Measurements from ENCODE around the gene CTNNA1.
A peak's percentile ranks its signal among the peaks of the same experiment; 100 is the strongest.

Gene CTNNA1

DNA sequence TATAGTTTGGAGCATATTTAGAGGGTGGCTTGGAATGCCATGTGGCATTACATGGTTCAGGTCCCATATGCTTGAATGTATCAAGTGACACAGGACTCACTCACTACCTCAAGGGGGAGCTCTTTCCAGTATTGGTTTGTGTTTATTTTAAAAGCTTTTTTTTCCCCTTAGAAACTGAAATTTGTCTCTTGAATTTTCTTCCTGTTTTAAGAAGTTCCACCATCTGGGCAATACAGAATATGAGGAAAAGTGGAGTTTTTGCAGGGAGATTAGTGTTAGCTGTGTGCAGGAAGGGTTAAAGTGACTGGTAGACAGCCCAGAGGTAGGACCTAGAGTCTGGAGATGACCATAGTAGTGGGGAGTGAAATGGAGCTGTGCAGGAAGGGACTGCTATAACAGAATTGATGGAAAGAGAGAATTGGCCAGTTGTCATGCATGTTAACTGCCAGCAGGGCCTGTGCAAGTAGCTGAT lies 36.6 kb downstream of the CTNNA1 start:
- no peak overlapping the region for H3K4me3 ChIP-seq (ENCODE audit: low read depth, low read length)
- no peaks in the 10 kb centered on the region for H3K36me3 ChIP-seq
- no peaks in the 10 kb centered on the region for H3K27me3 ChIP-seq
- TF ChIP-seq, protein P1, sequence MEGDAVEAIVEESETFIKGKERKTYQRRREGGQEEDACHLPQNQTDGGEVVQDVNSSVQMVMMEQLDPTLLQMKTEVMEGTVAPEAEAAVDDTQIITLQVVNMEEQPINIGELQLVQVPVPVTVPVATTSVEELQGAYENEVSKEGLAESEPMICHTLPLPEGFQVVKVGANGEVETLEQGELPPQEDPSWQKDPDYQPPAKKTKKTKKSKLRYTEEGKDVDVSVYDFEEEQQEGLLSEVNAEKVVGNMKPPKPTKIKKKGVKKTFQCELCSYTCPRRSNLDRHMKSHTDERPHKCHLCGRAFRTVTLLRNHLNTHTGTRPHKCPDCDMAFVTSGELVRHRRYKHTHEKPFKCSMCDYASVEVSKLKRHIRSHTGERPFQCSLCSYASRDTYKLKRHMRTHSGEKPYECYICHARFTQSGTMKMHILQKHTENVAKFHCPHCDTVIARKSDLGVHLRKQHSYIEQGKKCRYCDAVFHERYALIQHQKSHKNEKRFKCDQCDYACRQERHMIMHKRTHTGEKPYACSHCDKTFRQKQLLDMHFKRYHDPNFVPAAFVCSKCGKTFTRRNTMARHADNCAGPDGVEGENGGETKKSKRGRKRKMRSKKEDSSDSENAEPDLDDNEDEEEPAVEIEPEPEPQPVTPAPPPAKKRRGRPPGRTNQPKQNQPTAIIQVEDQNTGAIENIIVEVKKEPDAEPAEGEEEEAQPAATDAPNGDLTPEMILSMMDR (IDR thresholded peaks at IDR 0.05; ENCODE audit: low read depth, low read length), result peak; percentile 79
- DNase-seq, result peak; percentile 32
- H3K9me3 ChIP-seq, result no peaks in the 10 kb centered on the region
- H3K4me1 ChIP-seq, result peaks cover 2% of the 10 kb centered on the region; the same call in 1 of the 2 replicates

DNA sequence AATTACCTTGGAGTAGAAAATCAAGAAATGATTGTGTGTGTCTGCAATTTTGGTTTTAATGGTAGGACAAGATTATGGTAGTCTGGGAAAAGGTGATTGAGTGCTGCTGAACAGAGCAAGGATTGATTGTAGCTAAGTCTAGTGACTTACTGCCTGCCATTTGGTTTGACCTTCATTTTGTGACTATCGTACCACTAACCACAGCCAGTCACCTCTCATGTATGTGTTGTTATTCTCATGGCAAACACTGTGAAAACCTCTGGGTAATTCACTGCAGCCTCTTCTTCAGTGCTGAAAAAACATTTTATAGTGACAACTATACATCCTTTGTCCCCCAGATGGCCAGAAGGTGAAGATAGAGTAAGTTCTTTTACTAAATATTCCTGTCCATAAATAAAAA lies 37.5 kb downstream of the CTNNA1 start:
- TF ChIP-seq, protein P1 (IDR thresholded peaks at IDR 0.05; ENCODE audit: low read depth, low read length), result no peak
- no peak for DNase-seq
- H3K4me1 ChIP-seq, result peaks cover 2% of the 10 kb centered on the region; the same call in 1 of the 2 replicates
- H3K4me3 ChIP-seq (ENCODE audit: low read depth, low read length), result no peak overlapping the region
- H3K27me3 ChIP-seq, result no peaks in the 10 kb centered on the region
- H3K36me3 ChIP-seq, result no peaks in the 10 kb centered on the region
- no peaks in the 10 kb centered on the region for H3K9me3 ChIP-seq

DNA sequence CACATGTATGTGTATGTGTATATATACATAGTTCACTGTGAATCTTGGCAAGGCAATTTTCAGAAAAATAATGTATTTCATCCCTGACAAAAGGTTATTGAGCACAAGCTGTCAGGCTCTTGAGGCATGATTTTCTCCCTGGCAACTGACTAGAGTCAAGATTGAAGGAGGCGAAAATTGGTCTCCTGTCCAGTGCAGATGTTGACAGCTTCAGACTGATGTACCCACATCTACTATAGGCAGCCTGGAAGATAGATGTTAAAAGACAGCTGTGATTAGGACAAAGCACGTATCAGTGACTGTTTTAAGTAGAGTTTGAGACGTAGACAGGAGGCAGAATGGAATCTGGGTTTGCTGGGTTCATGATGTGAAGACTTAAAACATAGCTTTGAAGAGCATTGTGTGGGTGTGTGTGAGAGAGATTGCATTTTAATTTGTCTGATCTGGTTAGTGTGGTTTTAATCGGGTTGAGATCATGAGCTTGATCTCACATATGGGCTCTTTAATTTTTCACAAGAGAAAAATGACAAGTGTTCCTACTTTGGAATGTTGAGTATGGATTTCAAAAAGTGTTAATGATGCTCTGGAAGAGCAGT lies 39.1 kb downstream of the CTNNA1 start:
- Histone ChIP-seq H3K36me3 (no peaks in the 10 kb centered on the region), H3K27me3 (no peaks in the 10 kb centered on the region), H3K4me3 (ENCODE audit: low read depth, low read length) (no peak overlapping the region), H3K4me1 (peaks cover 2% of the 10 kb centered on the region; the same call in 1 of the 2 replicates), H3K9me3 (no peaks in the 10 kb centered on the region)
- no peak for DNase-seq
- TF ChIP-seq, protein P1 (IDR thresholded peaks at IDR 0.05; ENCODE audit: low read depth, low read length), result no peak

DNA sequence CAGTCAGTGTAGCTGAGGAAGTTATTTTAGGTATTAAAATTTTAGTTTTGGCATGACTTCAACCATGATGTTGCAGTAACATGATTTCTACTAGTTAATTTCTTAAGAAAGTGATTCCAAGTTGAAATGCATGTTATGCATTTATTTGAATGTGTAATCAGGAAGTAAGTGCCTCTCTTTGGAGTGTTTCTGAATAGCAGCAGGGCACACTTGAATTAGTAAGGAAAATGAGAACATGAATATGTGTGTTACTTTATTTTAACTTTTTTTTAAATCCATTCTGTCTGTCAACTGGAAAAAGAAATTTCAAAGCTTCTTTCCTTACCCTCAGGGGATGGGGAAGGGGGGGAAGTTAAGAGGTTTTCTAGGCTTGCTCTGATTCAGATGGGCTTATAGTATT lies 40.4 kb downstream of the CTNNA1 start:
- Histone ChIP-seq H3K27me3 (no peaks in the 10 kb centered on the region), H3K36me3 (no peaks in the 10 kb centered on the region), H3K4me3 (ENCODE audit: low read depth, low read length) (no peak overlapping the region), H3K9me3 (no peaks in the 10 kb centered on the region), H3K4me1 (no peaks in the 10 kb centered on the region; the same call in 1 of the 2 replicates)
- TF ChIP-seq, protein P1 (IDR thresholded peaks at IDR 0.05; ENCODE audit: low read depth, low read length), result no peak
- DNase-seq, result no peak

DNA sequence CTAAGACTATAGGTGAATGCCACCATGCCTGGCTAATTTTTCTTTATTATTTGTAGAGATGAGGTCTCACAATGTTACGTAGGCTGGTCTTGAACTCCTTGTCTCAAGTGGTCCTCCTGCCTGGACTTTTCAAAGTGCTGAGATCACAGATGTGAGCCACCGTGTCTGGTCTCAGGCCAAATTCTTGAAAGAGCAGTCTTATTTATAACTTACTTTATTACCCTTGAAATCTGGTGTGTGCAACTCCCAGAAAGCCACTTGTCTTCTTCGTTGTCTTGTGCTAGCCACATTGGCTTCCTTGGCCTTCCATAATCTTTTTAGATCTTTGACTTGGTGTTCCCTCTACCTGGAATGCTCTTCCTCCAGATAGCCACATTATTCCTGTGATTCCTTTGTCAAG lies 50.1 kb downstream of the CTNNA1 start:
- no peak overlapping the region for H3K4me3 ChIP-seq (ENCODE audit: low read depth, low read length)
- no peak for DNase-seq
- no peaks in the 10 kb centered on the region for H3K36me3 ChIP-seq
- H3K9me3 ChIP-seq, result no peaks in the 10 kb centered on the region
- TF ChIP-seq, protein P1 (IDR thresholded peaks at IDR 0.05; ENCODE audit: low read depth, low read length), result no peak
- no peaks in the 10 kb centered on the region for H3K4me1 ChIP-seq
- H3K27me3 ChIP-seq, result no peaks in the 10 kb centered on the region

DNA sequence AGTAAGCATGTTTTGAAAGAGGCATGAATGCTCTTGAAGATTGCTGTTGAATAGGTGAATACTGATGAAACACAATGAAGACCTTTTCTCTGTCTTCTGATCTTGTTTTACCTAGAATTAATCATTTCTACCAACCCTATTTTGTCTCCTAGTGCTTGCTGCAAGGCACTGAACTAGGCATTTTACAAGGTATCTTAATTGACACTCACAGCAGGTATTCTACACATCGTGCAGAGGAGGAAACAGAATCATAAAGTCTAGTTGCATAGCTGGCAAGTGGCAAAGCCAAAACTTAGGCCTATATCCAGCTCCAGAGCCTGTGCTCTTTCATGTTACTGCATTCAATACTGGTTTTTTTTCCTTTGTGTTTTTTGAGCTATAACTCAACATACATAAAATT lies 50.7 kb downstream of the CTNNA1 start:
- Histone ChIP-seq H3K9me3 (no peaks in the 10 kb centered on the region), H3K4me1 (no peaks in the 10 kb centered on the region), H3K27me3 (no peaks in the 10 kb centered on the region), H3K4me3 (ENCODE audit: low read depth, low read length) (no peak overlapping the region), H3K36me3 (no peaks in the 10 kb centered on the region)
- no peak for DNase-seq
- TF ChIP-seq, protein P1 (IDR thresholded peaks at IDR 0.05; ENCODE audit: low read depth, low read length), result no peak

Measured in BE2C (cell line).